Measurements from ENCODE around the gene TMEM94.
A peak's percentile ranks its signal among the peaks of the same experiment; 100 is the strongest.

Gene TMEM94

GRCh38 chr17:75498726-75499213 is 42.3 kb downstream of the TMEM94 start:
- DNase-seq: peak; percentile 25

GRCh38 chr17:75499313-75500022 is 43.0 kb downstream of the TMEM94 start:
- no peak for DNase-seq

- no peak for DNase-seq
Observed at GRCh38 chr17:75500419-75501216, 44.2 kb downstream of the TMEM94 start.

- no peak for DNase-seq
Observed at GRCh38 chr17:75501378-75502071, 45.1 kb downstream of the TMEM94 start.

GRCh38 chr17:75502072-75502720 is 45.8 kb downstream of the TMEM94 start:
- no peak for DNase-seq

GRCh38 chr17:75502721-75503329 is 46.4 kb downstream of the TMEM94 start:
- no peak for DNase-seq

GRCh38 chr17:75503337-75503950 is 47.0 kb downstream of the TMEM94 start:
- no peak for DNase-seq

- no peak for DNase-seq
Observed at GRCh38 chr17:75503976-75504346, 47.5 kb downstream of the TMEM94 start.

GRCh38 chr17:75504347-75505151 is 48.1 kb downstream of the TMEM94 start:
- DNase-seq: peak; percentile 68

GRCh38 chr17:75505152-75505409 is 48.6 kb downstream of the TMEM94 start:
- DNase-seq: no peak

GRCh38 chr17:75505640-75506039 is 49.2 kb downstream of the TMEM94 start:
- DNase-seq: no peak

GRCh38 chr17:75506134-75506533 is 49.7 kb downstream of the TMEM94 start:
- DNase-seq: no peak

GRCh38 chr17:75506888-75507287 is 50.5 kb downstream of the TMEM94 start:
- DNase-seq: no peak

- no peak for DNase-seq
Observed at GRCh38 chr17:75507733-75508719, 51.6 kb downstream of the TMEM94 start.

- DNase-seq: no peak
Observed at GRCh38 chr17:75508931-75509361, 52.5 kb downstream of the TMEM94 start.

- no peak for DNase-seq
Observed at GRCh38 chr17:75509528-75510258, 53.3 kb downstream of the TMEM94 start.

GRCh38 chr17:75511270-75511609 is 54.8 kb downstream of the TMEM94 start:
- no peak for DNase-seq

GRCh38 chr17:75511610-75512575 is 55.5 kb downstream of the TMEM94 start:
- DNase-seq: no peak

Data from hematopoietic multipotent progenitor cell treated with erythropoietin and hydrocortisone succinate and interleukin-3 and kit ligand, for 6 days (in vitro differentiated cells).